NCI-H748 (cell line): Measurements from ENCODE around the gene ERO1A.
A peak's percentile ranks its signal among the peaks of the same experiment; 100 is the strongest.
"Not testable (repeated sequence)": the region's sequence is repeated elsewhere in the genome, so short reads cannot be mapped to it uniquely, and the experiment has no call there.

Experiments
- DNase-seq: peaks from one replicate; lab custom pipeline; 2025; ENCODE audit not compliant: unreplicated experiment; lab: John Stamatoyannopoulos, UW

Gene ERO1A

GRCh38 chr14:52695481-52696091, at the start of gene ERO1A:
TSS of gene ERO1A (minus strand) at chr14:52695558. CDS start at chr14:52695481, 77 bp downstream.
- DNase-seq: peak; percentile 89

GRCh38 chr14:52741865-52742264, 46.5 kb upstream of the ERO1A start:
- DNase-seq: no peak

GRCh38 chr14:52740751-52741150, 45.4 kb upstream of the ERO1A start:
- DNase-seq: no peak

- DNase-seq: no peak
Measured at GRCh38 chr14:52738409-52738808, 43.1 kb upstream of the ERO1A start.

- no peak for DNase-seq
Measured at GRCh38 chr14:52735921-52736489, 40.6 kb upstream of the ERO1A start.

GRCh38 chr14:52733824-52734223, 38.5 kb upstream of the ERO1A start:
- no peak for DNase-seq

GRCh38 chr14:52730709-52731111, 35.4 kb upstream of the ERO1A start:
- DNase-seq: no peak

GRCh38 chr14:52729925-52730708, 34.8 kb upstream of the ERO1A start, which contains the start of gene STYX:
TSS of gene STYX (plus strand) at chr14:52730166. CDS start at chr14:52730475, 309 bp downstream.
- peak; percentile 98 for DNase-seq

GRCh38 chr14:52729585-52729924, 34.2 kb upstream of the ERO1A start:
- DNase-seq: no peak

GRCh38 chr14:52729035-52729434, 33.7 kb upstream of the ERO1A start:
- DNase-seq: not testable (repeated sequence)

- DNase-seq: not testable (repeated sequence)
Measured at GRCh38 chr14:52727509-52727908, 32.2 kb upstream of the ERO1A start.

GRCh38 chr14:52724360-52724644, 28.9 kb upstream of the ERO1A start:
- no peak for DNase-seq

- DNase-seq: no peak
Measured at GRCh38 chr14:52723514-52724359, 28.4 kb upstream of the ERO1A start.

- no peak for DNase-seq
Measured at GRCh38 chr14:52716155-52716554, 20.8 kb upstream of the ERO1A start.

GRCh38 chr14:52711666-52712065, 16.3 kb upstream of the ERO1A start:
- DNase-seq: no peak

GRCh38 chr14:52706724-52707706, 11.7 kb upstream of the ERO1A start, which contains the start of gene PSMC6:
TSS of gene PSMC6 (plus strand) at chr14:52707200. CDS start at chr14:52707220, 20 bp downstream.
- peak; percentile 91 for DNase-seq

GRCh38 chr14:52706286-52706685, 10.9 kb upstream of the ERO1A start:
- no peak for DNase-seq

- DNase-seq: no peak
Measured at GRCh38 chr14:52703664-52704063, 8.3 kb upstream of the ERO1A start.

GRCh38 chr14:52703225-52703624, 7.9 kb upstream of the ERO1A start:
- DNase-seq: no peak

GRCh38 chr14:52701223-52701622, 5.9 kb upstream of the ERO1A start:
- no peak for DNase-seq
